HG03095 (cell line): Measurements from ENCODE around the gene F5.
"Not testable (repeated sequence)": the region's sequence is repeated elsewhere in the genome, so short reads cannot be mapped to it uniquely, and the experiment has no call there.

Experiments
- ATAC-seq: cut with Tn5 transposase; IDR thresholded peaks from one replicate; pipeline ENCODE4 v1.9.1; 2021; ENCODE audit warnings: moderate library complexity; ENCODE audit not compliant: unreplicated experiment

The F5 gene

DNA sequence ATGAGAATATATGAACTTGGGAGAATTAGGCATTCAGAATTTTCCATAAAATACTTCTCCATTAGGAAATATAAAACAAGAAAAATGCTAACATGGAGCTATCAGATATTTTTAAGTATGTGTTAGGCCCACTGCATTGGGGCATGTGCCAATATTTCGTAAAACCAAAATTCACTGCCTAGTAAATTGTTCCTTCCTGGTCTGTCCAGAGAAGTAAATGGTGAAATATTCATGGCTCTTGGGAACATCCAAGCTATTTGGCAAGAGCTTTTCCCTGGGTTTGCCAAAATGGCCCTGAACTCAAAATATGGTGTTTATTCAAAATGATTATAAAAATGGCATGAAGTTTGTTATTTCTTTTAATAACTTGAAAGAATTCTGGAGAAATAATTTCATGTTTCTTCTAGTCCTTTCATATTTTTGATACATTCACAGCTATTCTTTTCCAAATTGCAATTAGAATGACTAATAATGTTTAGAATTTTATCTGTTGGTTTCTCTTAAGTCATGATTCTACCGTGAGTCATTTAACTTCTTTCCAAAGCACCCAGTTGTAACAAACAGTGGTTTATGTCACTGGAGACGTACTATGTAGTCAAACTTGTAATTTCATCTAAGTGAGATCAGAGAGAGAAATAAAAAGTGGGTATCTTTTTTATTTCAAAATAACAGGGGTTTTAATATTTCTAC, 74.8 kb downstream of the F5 start:
- no peak for ATAC-seq

GRCh38 chr1:169510060-169510459, 76.2 kb downstream of the F5 start:
- no peak for ATAC-seq

DNA sequence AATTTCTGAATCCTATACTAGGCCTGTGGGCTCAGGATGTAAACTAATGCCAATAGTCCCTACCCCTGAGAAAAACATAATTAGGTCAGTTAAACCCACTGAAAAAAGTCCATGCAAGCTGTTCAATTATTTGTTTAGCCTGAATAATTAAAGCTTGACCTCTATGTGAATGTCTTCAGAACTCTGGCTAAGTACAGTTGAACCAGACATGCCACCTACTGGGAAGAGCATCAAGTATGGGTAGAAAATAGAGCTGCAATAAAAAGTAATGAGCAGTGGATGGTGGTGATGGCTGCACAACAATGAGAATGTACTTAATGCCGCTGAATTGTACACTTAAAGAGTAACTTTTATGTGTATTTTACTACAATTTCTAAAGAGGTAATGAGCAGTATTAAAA, 76.9 kb downstream of the F5 start:
- no peak for ATAC-seq

- no peak for ATAC-seq
These were observed 77.6 kb downstream of the F5 start for GRCh38 chr1:169508432-169509338.

DNA sequence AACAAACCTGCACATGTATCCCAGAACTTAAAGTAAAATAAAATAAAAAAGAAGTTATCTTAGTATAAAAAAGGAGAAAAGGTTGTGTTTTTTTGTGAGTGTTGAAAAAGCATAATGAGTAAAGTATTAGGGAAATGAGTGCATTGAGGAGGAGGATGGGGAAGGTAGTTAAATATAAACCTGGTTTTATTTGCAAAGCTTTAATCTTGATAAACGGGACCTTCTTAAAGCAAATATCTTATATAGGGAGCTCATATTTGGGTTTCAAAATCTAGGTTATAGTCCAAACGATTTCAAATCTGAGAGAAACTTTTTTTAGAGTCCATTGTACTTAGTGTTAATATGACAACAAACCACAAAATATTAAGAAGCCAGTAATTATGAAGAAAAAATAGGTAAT, 78.9 kb downstream of the F5 start:
- no peak for ATAC-seq

DNA sequence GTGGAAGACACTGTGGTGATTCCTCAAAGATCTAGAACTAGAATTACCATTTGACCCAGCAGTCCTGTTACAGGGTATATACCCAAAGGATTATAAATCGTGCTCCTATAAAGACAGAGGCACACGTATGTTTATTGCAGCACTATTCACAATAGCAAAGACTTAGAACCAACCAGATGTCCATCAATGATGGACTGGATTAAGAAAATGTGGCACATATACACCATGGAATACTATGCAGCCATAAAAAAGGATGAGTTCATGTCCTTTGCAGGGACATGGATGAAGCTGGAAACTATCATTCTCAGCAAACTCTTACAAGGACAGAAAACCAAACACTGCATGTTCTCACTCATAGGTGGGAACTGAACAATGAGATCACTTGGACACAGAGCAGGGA, 82.7 kb downstream of the F5 start:
- not testable (repeated sequence) for ATAC-seq

DNA sequence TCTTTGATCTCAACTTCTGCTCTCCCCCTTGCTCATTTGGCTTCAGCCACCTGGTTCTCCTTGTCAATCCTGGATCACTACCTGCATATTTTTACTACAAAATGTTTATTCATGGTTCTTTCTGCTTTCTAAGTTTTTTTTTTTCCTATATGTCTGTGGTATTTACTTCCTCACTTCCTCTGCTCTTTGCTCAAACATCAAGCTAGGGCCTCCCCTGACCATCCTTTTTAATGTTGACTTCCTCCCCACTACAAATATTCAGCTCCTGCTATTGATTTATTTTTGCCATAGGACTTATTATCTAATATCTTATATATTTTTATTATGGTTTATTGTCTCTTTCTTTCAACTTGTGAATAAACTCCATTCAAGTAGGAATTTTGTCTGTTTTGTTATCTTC, 86.5 kb downstream of the F5 start:
- ATAC-seq = no peak

DNA sequence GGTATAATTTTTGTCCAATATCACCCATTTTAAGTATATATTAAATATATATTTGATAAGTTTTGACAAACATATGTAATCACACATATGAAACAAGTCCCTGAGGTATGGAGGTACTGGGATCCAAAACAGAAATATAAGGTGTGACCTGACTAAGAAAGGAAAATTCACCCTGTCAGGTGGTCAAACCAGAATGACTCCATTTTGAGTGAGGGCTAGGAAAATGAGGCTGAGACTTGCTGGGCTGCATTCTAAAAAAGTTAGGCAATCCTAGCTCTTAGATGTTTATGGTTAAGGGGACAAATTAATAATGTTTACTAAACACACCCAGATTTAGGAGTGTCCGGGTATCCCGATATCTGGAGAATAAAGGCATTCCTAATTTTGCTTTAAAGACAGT, 89.0 kb downstream of the F5 start:
- ATAC-seq = no peak

DNA sequence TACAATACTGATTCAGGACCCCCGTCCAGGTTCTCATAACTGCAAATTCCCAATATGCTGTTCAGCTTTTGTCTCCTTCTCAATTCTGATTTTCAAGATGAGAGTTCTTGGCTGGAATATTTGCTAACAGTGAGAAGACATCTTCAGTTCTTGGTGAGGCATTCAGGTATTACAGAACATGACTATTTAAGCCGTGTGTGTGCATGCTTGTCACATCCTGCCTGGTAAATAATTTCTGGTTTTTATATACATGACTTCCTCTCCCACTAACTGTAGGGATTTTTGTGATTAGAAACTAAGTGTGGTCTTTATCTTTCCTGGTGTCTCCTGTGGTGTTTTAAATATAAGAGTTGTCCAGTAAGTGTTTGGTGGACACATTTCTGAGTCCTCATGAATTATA, 90.4 kb downstream of the F5 start:
- no peak for ATAC-seq

DNA sequence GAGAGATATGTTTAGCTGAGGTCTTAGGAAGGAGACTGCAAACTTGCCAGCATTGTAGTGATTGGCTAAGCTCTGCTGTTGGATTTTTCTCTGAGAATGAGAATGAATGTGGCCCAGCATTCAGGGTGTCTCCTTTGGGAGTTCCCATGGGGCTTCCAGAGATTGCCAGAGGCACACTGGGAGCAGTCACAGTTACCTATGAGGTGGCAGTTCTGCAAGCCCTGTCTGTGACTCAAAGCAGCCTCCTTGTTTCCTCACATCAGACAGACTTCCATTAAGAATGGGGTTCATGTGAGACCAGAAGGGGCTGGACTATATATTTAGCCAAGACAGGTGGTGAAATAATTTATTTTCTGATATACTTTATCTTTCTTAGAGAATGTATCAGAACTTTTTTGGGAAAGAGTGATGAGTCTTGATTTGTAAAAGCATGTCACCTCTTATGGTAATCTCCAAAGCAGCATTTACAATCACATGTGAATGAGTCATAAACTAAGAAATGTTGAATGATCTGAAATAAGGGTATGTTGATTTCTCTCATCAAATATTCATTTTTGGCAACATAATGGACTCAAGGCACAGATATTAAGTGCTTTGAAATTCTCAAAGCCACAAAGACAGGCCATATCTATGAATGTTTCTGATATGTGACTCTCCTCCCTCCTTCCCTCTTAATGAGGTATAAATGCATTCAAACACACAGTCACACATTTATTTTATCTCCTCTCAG, 91.1 kb downstream of the F5 start:
- ATAC-seq = no peak

DNA sequence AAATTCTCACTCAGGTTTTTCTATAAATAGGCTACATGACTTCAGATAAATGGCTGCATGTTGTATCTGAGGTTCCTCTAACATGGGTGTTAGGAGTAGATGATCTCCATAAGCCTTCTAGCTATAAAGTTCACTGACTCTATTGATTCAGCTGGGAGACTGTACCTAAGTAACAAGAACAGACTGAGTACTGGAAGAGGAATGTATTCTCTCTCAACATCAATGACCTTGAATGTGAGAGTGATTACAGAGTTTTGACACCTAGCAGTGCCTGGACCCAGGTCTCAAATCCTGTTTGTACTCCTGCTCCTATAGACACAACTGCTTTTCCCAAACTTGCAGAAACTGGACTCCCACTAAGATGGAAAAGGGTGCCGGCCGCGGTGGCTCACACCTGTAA, 91.9 kb downstream of the F5 start:
- no peak for ATAC-seq

- no peak for ATAC-seq
These were observed 93.0 kb downstream of the F5 start for GRCh38 chr1:169493251-169493650.

GRCh38 chr1:169491845-169492281, 94.4 kb downstream of the F5 start:
- ATAC-seq = no peak

DNA sequence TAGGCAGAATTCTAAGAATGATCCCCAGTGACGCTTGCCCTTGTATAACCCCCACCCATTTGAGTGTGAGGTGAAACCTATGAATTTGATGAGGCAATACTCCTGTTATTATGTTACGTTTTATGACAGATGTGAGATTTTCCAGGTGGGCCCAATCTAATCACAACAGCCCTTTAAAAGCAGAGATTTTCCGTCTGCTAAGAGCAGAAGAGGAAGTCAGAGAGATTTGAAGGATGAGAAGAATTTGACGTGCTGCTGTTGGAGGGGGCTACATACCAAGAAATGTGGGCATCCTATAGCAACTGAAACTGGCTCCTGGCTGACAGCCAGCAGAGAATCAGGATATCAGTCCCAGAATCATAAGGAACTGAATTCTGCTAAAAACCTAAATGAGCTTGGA, 98.1 kb downstream of the F5 start:
- no peak for ATAC-seq

- ATAC-seq = no peak
These were observed 98.7 kb downstream of the F5 start for GRCh38 chr1:169487561-169487960.

GRCh38 chr1:169487133-169487532, 99.1 kb downstream of the F5 start:
- no peak for ATAC-seq

DNA sequence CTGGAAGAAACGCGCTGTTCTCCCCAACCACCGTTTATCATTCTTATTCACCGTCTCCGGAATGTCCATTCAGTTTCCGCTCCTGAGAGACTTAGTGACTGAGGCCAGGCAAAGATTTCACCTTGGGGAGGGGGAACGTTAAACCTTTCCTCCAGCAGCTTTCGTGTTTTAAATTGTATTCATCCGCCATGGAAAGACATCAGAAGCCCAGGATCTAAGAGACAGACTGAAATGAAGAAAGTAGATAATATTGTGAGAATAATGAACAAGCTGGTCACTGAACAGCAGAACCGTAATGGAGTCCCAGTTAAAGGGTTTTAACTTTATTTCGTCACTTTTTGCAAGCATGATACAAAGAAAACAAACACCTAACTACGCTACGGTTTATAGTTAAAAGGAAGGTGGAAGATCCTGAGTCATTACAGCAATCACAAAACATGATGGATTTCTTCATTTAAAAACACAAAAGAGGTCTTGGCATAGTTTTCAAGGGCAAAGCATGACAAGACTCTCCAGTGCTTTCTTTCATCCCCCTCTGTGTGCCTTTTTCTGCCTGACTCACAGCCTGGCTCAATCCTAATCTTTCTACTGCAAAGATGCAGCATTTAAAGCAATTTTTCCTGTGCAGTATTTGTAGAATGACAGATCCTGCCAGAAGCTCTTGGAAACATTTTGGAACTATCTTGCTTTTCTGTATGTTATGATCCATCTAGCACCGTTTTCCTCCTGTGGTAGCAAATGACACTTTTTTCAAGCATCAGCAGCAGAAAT, 99.8 kb downstream of the F5 start:
- ATAC-seq = no peak

DNA sequence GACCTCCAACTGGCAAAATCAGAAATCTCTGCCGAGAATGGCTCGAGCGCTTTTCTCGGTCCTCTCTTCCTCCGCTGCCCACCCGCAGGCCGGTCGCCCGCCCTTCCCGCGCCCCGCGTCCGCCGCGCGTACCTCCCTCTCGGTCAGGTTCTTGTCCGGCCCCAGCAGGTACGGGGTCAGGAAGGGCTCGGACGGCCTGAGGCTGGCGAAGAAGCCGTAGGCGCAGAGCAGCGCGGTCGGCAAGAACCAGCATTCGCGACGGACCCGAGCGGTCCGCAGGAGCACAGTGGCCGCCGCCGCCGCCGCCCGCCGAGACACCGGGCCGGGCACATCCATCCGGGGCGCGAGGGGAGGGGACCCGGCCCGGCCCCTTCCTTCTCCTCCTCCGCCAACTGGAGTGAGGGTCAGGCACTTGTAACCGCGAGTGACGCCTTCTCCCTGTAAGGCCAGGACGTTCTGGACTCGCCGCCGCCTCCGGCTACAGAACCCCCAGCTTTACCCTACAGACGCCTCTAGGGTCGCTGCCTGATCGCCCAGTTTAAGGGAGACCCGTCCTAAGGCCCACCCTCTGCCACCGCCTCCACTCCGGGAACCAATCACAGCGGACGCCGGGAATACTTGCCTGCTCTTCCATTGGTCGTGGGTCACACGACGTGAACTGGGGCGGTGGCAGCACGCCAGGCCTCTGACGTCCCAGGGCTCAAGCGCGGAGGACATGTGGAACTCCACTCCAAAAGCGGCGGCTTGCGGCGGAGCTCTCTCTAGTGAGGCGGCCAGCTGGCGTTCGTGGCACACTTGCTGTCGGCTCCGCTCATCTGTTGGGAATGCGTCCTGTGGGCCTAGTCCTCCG, 100.6 kb downstream of the F5 start, which contains the start of gene SLC19A2:
Gene SLC19A2 (minus strand): TSS at position 514 of the 850 bp plus-strand sequence. CDS start 178 bp downstream, at position 336.
- ATAC-seq = peak; percentile 98

- peak; percentile 19 for ATAC-seq
These were observed 101.4 kb downstream of the F5 start for GRCh38 chr1:169484683-169485430.
